Astrocyte (in vitro differentiated cells and primary cell): ENCODE data around the gene POMT2.

ENCODE experiments used
- EZH2 ChIP-seq: IDR thresholded peaks from 2 replicates; pipeline ENCODE4 v1.6.1; 2012; ENCODE audit warnings: mild to moderate bottlenecking, low read length, inconsistent platforms; ENCODE audit not compliant: insufficient read depth
- TF ChIP-seq, protein P1 (sequence below): IDR thresholded peaks from 2 replicates; pipeline ENCODE4 v1.5.1; 2011; ENCODE audit warnings: low read depth, mild to moderate bottlenecking, inconsistent platforms, low read length, moderate library complexity; ENCODE audit not compliant: insufficient read depth

DNA sequence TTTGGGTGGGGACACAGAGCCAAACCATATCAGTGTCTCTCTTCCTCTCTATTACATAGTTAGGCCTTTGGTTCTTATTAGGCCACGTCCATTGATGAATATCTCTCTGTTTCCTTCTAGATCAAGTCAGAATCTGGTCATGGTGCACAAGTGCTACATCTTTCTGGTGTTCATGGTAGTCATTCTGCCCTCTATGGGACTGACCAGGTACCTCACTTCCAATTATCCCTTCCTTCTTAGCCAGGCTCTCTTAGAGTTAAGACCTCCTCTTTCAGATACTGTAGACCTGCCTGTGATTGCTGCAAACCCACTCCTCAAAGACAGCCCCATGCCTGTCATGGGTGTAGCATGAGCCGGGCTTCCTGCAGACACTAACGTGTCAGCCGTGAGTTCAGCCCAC, 74.9 kb downstream of the POMT2 start:
- TF ChIP-seq, protein P1, sequence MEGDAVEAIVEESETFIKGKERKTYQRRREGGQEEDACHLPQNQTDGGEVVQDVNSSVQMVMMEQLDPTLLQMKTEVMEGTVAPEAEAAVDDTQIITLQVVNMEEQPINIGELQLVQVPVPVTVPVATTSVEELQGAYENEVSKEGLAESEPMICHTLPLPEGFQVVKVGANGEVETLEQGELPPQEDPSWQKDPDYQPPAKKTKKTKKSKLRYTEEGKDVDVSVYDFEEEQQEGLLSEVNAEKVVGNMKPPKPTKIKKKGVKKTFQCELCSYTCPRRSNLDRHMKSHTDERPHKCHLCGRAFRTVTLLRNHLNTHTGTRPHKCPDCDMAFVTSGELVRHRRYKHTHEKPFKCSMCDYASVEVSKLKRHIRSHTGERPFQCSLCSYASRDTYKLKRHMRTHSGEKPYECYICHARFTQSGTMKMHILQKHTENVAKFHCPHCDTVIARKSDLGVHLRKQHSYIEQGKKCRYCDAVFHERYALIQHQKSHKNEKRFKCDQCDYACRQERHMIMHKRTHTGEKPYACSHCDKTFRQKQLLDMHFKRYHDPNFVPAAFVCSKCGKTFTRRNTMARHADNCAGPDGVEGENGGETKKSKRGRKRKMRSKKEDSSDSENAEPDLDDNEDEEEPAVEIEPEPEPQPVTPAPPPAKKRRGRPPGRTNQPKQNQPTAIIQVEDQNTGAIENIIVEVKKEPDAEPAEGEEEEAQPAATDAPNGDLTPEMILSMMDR, result no peak
- TF ChIP-seq EZH2, result no peak
